A172 (cell line): Measurements from ENCODE around the gene ZNF892. TPM values are rescaled to one million over a fixed set of nuclear protein-coding genes. Genes with fewer than 3 reads are reported as not detected.
"Not testable (repeated sequence)": the region's sequence is repeated elsewhere in the genome, so short reads cannot be mapped to it uniquely, and the experiment has no call there.

Source experiments
- DNase-seq: peaks from one replicate; pipeline ENCODE4 v3.0.0-alpha.2; 2015; ENCODE audit warnings: low spot score
- total RNA-seq: library from RNA; depleted of rRNA; stranded (reverse); fragments of >200 nt; shearing (Covaris generic); gene quantifications from 2 replicates; pipeline ENCODE4 v1.2.3, GENCODE V29; 2014; rRNA removed

ZNF892 gene
- total RNA-seq: 0.41 TPM in 1 of 2 replicates, not detected in the other

DNA sequence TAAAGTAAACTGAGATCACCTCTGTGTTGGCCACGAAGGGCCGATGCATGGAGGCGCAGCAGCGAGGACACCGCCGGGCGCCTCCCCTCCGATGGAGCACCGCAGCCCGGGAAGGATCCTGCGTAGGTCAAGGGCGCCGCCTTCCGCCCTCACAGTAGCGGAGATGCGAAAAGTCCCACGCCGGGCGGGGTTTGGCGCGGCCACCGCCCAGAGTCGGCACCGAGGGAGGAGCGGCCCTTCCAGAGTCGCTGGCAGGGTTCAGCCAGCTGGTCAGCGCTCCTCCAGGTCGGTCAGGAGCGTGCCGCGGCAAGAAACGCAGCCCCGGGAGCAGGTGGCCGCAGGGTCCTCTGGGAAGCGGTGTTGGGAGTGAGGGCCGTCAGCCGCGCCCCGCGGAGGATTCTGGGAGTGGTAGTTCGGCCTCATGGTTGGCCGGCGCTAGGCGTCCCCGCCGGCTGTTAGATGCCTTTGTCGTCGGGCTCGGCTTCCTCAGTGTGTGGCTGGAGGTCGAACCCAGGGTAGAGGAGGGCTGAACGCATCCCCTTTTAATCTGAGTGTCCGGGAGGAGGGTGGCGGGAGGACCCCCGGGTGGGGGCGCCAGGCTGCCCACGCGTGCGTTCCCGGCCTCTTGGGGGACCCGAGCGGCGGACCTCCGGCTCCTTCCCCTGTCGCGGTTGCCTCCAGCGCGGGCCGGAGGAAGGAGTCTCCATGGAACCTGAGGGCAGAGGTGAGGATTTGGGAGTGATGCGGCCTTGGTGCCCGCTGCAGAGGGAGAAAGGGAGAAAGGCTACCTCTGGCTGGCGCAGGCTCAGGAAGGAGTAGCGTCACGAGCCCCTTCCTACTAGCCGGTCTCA is at the start of gene ZNF892:
Gene ZNF892, plus strand, starts transcription at position 411 of the 851 bp plus-strand sequence. Its CDS starts 295 bp downstream, at position 706.
- no peak for DNase-seq

GRCh38 chr2:95158441-95158840 is 48.9 kb upstream of the ZNF892 start:
- DNase-seq: no peak

DNA sequence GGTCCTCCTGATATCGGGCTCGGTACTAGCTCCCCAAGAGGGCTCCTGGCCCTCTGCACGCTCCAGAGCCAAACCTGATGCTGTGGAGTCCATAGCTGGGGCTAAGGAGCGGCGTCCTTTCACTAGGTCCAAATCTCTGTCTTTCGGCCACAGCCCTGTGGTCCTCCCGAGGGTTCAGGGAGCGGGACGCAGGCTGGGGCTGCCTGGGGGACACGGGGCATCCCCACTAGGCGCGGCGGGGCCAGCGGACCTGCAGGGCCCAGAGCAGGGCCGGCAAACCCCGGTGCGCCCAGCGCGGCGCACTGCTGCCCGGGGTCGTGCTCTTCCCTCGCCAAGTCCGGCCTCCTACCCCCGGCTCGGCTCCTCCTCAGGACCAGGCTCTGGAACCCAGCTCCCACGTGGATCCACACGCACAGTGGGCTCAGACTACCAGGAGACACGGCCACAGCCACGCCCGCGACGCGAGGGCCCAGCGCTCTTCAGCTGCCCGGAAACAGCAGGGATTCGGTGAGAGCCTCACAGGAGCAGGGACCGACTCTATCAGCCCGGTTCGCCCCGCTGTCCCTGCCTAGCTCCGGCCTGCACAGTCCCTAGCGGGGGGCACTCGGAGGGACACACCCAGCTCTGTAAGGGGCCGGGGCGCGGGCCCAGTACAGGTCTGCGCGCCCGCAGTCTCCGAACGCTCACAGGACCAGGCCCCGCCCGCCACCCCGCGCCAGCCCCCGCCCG is 48.3 kb upstream of the ZNF892 start:
- no peak for DNase-seq

GRCh38 chr2:95159690-95160449 is 47.5 kb upstream of the ZNF892 start, which contains the start of gene ZNF514:
ZNF514 (minus strand) TSS chr2:95159848; CDS start chr2:95153253, 6,595 bp downstream.
- DNase-seq: no peak

DNA sequence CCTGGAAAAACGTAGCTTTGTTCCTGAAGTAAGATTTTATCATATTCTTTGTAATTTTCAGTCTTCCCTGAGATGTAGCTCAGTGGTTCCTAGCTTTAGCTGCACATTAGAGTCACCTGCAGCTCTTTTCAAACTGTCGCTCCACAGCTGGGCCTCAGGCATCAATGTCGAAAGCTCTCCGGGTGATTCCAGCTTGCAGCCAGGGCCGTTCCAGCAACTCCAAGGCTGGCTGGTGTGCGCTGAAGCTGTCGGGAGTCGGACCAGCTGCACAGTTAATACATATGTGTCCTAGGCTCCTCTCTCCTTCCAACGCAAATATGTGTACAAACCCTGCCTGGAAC is 42.3 kb upstream of the ZNF892 start:
- no peak for DNase-seq

DNA sequence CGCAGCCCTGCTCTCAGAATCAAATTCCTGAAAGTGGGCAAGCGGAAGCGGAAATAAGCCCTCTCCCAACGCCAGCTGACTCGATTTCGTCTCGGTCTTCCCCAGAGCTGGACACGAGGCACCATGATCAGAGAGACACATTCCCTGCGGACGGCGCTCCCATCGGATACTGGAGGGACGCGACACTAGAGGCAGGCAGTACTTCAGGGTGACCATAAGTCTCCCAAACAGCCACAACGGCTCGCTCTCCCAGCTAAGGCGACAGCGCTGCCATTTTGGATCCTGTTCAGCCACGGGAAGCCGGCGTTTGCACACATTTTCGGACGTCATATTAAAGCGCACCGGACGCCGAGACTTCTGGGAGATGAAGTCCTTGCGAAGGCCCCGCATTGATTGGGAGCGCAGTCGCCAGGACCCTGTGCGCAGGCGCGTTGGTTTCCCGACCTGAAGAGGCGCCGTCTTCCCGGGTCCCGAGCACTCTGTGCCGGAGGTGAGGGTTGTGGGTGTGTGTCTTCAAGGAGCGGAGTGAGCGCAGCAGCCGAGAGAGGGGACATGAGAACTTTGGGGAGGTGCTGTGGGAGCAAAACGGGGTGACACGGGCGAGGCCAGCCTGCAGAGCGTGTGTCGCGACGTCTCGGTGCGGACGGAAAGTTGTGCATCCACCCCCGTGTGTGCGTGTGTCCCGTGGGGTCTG is 41.8 kb upstream of the ZNF892 start, which contains the start of gene ZNF2:
Gene ZNF2, plus strand, starts transcription at position 439 of the 694 bp plus-strand sequence. CDS start 10,418 bp downstream, outside the sequence.
- peak; percentile 96 for DNase-seq

DNA sequence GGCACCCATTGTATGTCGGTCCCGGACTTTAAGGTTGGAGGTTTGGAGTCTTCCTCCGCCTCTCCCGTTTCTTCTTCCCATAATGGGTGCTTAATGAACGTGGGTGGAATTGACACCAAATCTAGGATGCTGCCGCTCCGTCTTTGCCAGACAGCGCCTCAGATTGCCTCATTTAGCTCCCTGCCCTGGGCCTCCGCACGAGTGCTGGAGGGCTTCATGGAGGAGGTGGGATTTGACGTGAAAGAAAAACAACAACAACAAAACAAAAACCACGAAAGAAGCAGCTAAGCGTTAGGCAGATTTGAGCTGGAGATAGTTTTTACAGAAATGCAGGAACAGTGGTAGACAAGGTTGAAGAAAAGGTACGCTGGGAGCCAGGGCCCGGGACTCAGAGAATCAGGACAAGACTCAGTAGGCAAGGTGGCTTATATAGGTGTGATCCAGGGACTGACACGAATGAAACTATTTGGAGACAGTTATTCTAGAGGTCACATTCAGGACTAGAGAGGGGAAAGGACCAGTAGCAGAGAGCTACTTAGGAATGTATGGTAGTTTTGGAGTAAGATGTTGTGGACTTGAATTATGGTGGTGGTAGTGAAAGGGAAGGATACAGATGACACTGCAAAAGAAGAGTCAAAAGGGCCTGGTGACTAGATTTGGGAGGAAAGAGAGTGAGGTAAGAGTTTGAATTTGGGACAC is 41.1 kb upstream of the ZNF892 start:
- DNase-seq: no peak

DNA sequence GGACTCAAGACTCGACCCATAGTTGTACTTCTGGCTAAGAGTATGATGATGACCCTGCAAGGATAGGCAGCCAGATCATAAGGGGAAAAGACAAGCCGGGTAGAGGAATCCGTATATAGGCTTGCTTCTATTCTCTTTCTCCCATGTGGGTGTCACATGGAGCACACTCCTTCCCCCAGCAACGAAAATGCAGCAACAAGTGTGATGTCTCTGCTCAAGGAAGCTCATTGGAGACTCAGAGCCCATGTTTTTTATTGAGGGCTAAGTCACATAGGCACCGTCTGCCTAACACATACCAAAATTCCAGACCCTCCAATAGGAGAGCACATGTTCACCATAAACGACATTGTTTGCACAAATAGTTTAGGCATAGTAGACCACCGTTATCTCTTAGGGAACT is 35.4 kb upstream of the ZNF892 start:
- no peak for DNase-seq

GRCh38 chr2:95174031-95174542 is 33.2 kb upstream of the ZNF892 start:
- no peak for DNase-seq

DNA sequence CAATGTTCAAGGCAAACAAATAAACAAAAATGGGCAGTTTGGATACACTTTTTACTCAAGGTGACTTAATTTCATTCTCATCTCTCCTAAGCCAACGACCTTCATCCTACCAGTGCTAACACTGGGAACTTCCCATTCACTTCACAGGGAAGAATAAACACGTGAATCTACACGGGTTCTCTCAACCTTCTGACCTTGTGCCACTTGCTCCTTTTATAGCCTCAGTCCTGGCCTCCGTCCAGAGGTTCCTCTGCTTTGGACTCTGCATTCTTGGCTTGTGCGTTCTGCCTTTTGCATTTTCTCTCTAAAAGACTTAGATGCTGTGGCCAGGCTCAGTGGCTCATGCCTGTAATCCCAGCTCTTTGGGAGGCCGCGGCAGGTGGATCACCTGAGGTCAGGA is 27.9 kb upstream of the ZNF892 start:
- no peak for DNase-seq

- no peak for DNase-seq
These were observed 25.5 kb upstream of the ZNF892 start for GRCh38 chr2:95181774-95182173.

- no peak for DNase-seq
These were observed 22.1 kb upstream of the ZNF892 start for GRCh38 chr2:95185197-95185596.

DNA sequence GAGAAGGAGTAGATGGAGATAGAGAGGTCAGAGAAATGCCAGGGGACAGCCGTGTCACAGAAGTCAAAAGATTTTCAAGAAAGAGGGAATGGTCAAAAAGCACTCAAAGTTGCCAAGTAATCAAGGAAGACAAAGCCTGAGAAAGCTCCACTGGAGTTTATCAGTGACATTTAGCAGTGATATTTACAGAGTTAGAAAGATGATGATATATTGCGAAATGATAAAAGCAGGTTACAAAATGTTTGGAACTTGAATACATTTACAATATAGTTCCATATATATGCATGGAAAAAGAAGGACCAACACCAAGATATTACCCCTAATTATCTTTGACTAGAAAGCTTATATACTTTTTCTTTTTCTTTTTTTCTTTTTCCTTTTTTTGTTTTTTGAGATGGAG is 21.3 kb upstream of the ZNF892 start:
- no peak for DNase-seq

- DNase-seq: not testable (repeated sequence)
These were observed 14.4 kb upstream of the ZNF892 start for GRCh38 chr2:95192956-95193355.

DNA sequence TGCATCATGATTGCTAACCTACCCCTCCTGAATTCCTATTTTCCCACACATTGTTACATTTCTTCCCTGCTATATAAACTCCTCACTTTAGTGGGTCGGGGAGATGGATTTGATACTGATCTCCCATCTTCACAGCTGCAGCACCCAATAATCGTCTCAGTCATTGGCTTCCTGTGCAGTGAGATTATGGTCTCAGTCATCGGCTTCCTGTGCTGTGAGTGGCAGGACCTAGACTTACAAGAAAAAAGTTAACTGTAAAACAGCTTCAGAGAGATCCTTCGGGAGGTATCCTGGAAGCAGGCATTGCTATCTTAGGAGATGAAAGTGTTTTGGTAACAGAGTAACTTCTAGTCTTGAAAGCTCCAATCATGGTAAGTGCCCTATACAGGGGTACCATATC is 3.4 kb upstream of the ZNF892 start:
- no peak for DNase-seq

GRCh38 chr2:95204396-95204795 is 2.9 kb upstream of the ZNF892 start:
- no peak for DNase-seq

DNA sequence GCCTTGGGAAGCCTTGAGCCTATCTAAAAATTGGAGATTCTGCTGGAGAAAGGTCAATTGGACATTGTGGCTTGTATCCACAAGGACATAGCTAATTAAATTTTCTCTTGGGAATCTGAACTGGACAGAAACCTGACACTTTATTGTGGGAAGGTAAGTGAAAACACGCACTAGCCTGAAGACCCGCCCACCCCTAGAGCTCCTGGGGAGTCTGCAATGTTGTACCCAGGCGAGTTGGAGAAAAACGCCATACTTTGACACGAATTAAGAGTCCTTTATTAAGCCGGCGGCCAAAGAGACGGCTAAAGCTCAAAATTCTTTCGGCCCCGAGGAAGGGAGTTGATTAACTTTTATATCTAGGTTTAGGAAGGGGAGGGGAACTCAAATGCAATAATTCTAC is 1.2 kb upstream of the ZNF892 start:
- DNase-seq: no peak

DNA sequence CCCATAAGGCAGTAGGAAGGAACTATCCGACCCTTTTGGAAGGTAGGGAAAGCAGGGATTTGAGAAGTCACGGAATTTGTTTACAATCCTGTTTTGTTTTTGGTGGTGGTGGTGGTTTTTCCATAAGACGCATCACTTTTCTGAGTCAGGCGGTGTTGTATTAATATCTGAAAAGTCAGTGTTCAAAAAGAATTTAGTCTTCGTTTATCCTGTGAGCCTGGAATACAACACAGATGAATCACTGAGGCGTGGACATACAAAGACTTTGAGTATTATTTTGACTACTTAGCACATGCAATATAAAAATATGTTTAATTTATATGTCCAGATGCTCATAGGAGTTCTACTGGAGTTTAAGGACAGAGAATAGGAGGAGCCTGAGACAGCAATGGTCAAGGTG is 785 bp downstream of the ZNF892 start:
- DNase-seq: no peak

- DNase-seq: no peak
These were observed 7.8 kb downstream of the ZNF892 start for GRCh38 chr2:95215018-95215612.

GRCh38 chr2:95220449-95220848 is 13.1 kb downstream of the ZNF892 start:
- no peak for DNase-seq
